GM19035 (cell line): ENCODE results near the gene PPP2R1B.
"Not testable (repeated sequence)": the region's sequence is repeated elsewhere in the genome, so short reads cannot be mapped to it uniquely, and the experiment has no call there.

Experiments used
- ATAC-seq: cut with Tn5 transposase; IDR thresholded peaks from one replicate; pipeline ENCODE4 v1.9.1; 2021; ENCODE audit not compliant: unreplicated experiment

Gene PPP2R1B

DNA sequence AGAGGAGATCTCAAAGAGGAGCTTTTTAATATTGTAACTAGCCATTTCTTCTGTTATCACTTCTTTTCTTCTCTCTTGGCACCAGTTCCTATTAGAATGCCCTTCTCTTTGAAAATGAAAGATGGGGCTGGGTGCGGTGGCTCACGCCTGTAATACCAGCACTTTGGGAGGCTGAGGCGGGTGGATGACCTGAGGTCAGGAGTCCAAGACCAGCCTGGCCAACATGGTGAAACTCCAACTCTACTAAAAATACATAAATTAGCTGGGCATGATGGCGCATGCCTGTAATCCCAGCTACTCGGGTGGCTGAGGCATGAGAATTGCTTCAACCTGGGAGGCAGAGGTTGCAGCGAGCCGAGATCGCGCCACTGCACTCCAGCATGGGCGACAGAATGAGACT, 18.1 kb upstream of the PPP2R1B start:
- ATAC-seq, result not testable (repeated sequence)

DNA sequence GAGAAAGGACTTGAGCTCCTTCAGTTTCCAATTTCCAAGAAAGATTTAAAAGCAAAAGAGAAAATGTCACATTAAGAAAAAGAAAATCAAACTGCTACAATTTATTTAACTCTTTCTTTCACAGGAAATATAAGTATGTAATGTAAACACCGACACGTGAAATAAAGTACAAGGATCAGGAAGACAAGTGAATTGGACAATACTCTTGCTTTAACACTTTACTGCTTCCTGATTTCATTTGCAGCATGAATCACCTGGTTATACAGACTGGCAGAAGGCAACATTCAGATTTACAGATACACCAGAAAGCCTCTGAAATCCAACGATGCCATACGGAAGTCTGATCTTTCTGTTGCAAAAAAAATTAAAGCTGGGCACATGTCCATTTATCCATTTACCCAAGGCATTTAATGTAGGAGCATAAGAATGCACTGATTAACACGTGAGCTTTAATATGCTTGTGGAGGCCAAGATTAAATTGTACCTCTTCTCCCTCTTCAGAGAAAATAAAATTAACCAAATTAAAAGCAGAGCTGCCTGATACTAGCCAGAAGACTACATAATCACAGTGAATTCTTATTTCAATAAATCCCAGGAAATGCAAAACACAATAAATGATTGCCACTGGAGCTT, 16.0 kb upstream of the PPP2R1B start:
- no peak for ATAC-seq

GRCh38 chr11:111779118-111779517, 12.9 kb upstream of the PPP2R1B start:
- no peak for ATAC-seq

GRCh38 chr11:111778047-111778558, 11.9 kb upstream of the PPP2R1B start:
- ATAC-seq, result no peak

DNA sequence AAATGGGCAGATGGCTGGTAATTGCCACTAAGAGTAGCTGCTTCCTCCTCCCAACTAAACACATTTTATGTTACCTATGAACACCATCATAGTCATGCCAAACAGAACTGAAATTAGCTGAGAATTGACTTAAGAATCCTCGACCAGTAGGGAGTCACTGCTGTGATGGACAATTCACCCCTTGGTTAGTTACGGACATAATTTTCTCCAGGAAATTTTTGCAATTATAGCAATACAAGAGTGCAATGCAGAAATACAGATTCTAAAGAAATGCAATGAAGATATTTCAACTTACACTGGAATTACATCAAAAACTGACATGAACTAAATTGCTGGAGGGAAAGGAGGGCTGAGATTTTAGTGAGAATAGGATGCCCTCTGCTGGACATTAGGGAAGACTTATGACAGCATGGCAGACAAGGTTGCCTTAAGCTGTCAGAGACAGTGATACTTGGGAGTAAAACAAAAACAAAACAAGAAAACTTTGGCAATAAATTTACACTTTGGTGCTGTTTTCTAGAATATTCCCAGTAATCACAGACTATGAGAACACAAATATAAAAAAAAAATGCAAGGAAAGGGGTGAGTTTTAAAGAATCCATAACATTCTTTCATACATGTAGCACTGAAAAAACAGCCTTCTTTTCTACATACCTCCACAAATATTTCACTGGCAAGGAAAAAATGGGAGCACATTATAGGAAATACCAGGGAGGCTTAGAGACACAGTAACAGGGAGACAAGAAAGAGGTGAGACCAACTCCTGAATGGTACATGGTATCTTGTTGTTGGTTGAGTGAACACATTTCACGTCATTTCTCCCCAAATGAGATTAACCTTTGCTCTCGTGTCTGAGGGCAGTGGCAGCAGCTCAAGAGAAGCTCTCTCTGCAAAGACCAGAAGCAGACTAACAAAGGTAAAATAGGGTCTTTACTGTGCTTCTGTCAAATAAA, 11.2 kb upstream of the PPP2R1B start:
- peak; percentile 59 for ATAC-seq

DNA sequence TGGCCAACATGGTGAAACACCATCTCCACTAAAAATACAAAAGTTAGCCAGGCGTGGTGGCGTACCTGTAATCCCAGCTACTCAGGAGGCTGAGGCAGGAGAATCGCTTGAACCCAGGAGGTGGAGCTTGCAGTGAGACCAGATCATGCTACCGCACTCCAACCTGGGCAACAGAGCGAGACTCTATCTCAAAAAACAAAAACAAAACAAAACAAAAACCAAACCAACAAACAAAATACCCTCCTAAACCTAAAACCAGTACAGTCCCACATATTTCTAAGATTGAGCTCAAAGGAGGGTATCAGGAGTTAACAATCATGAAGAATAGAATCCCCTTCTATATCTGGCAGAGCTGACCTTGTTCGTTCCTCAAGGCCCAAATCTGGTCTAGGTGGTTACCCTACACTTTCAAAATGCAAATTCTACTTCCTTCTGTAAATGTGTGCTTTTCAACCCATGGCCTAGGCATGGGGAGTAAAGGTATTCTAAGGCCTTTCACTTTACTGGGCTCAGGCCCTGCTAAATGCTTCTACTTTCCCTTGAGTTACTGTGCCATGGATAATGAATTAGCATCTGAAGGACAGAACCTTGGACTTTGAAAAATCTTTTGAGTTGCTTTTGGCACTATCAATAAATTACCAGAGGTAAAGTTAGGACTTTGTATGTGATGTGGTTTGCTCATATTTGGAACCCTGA, 10.4 kb upstream of the PPP2R1B start:
- ATAC-seq, result peak; percentile 97

DNA sequence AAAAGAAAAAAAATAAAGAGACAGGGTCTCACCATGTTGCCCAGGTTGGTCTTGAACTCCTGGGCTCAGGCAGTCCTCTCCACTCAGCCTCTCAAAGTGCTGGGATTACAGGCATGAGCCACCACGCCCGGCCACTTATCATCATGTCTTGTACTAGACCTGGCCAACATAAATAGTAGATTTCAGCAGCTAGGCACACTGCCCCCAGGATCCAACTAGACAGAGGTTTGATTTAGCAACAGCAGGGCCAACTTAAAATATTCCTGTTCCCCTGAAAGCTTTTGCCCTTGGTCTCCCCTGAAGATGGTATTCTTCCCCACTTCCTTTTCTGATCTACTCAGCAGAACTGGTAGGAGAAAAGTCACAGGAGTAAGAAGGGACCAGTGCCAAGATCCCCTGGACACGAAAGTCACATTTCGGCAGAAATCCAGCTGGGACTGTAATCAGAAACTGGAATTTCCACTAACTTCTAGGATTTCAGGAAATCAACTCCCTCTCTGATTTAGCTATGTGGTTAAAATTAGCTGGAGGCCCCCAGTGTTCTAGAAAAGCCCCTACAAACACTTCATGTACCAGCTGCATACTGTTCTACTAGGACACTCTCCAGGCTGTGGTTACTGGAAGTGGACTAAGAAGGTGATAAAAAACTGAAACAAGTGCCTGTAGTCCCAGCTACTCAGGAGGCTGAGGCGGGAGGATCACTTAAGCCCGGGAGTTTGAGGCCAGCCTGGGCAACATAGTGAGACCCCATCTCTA, 8.9 kb upstream of the PPP2R1B start:
- no peak for ATAC-seq

- no peak for ATAC-seq
Measured at GRCh38 chr11:111772535-111772934, 6.3 kb upstream of the PPP2R1B start.

DNA sequence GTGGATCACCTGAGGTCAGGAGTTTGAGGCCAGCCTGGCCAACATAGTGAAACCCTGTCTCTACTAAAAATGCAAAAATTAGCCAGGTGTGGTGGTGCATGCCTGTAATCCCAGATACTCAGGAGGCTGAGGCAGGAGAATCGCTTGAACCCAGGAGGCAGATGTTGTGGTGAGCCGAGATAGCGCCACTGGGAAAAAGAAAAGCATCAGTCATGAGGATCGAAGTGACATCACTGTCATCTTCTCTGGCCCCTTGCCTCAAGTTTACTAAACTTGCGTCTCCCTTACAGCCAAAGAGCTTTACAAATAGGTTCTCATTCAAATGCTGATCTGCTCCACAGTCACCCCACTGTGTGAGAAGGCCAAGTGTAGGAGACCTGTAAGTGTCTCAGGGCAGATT, 5.0 kb upstream of the PPP2R1B start:
- ATAC-seq, result not testable (repeated sequence)

DNA sequence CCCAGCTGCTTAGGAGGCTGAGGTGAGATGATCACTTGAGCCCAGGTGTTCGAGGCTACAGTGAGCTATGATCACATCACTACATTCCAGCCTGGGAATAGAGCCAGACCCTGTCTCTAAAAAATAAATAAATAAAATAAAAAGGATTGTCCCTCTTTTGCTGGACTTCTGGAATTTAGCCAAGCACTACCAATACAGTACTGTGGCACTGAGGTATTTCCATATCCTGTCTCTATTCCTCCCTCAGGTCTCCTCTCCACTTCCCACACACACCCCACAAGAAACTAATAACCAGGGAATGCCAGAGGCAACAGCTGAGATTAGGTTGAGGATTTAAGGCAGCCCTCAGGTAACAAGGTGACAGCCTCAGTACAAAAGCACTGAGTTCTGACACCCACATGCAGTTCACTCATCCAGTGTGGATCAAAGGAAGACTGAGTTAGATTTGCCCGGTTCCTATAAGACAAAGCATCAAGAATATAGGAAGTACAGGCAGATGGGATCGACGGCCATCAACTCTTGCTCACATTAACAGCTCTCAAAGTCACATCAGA, 4.5 kb upstream of the PPP2R1B start:
- no peak for ATAC-seq

DNA sequence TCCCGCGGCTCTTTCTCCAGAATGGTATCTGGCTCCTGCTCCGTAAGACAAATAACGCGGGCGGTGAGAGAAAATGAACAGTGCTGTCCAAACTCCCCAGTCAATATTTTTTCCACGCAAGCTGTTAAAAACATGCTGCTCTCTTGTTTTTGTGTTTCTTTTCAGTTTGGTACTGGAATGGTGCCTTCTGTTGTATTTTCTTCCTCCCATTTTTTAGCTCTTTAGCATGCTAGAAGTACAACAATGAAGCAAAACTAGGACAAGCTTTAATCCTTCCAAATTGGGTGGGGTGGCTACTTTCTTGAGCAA, 599 bp upstream of the PPP2R1B start:
- peak; percentile 14 for ATAC-seq

DNA sequence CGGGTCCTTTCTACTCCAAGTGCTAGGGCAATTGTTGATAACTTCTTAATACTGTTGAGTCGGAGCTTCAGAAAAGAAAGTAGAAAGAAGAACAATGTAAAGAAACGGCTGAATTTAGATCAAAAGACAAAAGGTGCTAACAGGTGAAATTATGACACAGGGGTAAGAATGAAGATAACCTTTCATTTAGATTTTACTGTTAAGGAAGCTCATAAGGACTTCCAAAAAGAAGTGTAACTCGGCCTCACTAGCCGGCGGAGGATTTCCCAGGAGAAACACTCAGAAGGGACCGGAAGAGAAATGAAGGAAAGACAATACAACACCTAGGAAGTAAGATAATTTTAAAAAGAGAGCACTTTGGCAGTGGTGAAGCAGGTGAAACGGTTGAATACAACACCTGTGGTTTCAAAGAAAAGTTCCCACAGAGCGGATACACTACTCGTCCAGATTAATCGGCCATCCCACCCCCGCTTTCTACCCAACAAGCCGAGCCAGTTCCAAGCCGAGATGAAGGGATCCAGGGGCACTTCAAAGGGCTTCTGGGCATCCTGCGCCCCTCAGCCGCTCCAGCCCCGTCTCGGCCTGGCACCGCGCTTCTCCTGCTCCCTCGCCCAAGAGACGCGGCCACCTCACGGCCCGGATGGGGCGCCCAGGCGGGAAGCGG, 737 bp downstream of the PPP2R1B start:
- peak; percentile 54 for ATAC-seq

GRCh38 chr11:111764621-111765020, 1.6 kb downstream of the PPP2R1B start:
- ATAC-seq, result no peak

GRCh38 chr11:111762981-111763643, 3.1 kb downstream of the PPP2R1B start:
- ATAC-seq, result no peak

DNA sequence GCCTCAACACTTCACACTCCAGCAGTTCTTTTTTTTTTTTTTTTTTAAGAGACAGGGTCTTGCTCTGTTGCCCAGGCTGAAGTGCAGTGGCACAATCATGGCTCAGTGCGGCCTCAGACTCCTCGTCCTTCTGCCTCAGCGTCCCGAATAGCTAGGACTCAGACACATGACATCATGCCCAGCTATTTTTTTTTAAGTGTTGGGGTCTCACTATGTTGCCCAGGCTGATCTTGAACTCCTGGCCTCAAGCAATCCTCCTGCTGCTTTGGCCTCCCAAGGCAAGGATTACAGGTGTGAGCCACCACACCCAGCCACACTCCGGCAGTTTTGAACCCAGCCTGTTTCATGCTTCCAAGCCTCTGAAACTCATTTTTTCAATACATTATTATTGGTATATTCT, 3.7 kb downstream of the PPP2R1B start:
- ATAC-seq, result no peak

DNA sequence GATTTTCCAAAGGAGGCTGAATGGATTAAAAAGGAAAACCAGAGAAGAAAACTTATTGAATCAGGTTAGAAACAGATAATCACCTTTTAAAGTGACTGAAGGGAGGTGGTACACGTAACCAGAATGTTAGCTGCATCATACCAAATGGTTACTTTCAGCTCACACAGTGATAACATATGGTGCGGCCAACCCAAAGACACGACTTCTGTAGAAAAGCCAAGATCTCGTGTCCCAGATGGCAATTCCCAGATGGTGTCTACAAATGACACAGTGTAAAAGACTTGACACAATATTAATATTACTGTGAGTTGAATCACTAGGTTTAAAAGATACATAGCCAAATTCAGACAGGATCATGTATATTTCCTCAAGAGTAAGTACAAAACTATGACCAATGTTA, 5.2 kb downstream of the PPP2R1B start:
- no peak for ATAC-seq

DNA sequence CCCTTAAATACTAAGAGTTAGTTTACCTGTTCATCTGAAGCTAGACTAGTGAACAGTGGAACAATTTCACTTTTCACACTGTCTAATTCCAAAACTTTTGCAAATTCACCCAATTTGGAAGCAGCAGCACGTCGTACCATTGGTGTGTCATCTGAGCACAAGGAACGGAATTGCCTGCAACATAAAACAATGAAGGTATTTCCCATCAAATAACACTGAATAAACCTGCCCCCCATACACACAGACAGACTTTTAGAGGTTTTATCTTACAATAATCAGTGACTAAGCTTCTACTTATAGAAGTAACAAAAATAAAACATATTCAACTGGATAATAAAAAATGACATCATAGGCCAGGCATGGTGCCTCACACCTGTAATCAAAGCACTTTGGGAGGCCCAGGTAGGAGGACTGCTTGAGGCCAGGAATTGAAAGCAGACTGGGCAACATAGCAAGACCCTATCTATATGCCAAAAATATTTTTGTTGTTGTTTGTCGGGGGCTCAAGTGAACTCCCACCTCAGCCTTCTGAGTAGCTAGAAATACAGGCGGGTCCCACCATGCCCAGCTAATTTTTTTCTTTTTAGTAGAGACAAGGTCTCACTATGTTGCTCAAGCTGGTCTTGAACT, 6.3 kb downstream of the PPP2R1B start:
- ATAC-seq, result no peak

DNA sequence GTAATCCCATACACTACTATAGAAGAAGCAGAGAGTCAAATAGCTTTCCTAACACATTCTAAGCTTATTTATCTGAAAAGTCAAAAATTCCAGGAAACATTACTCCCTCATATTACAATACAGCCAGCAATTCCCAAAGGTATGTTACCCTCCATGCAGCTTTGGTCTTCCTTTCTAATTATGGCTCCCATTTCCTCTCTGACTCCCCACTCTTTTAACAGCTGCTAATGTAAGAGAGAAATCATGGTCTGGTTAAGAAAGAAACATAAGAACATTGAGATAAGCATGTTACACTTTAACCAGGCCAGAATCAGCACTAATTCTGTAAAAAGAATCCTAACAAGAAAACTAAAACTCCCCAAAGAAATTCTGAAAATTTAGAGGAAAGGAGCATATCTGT, 6.8 kb downstream of the PPP2R1B start:
- ATAC-seq, result no peak

DNA sequence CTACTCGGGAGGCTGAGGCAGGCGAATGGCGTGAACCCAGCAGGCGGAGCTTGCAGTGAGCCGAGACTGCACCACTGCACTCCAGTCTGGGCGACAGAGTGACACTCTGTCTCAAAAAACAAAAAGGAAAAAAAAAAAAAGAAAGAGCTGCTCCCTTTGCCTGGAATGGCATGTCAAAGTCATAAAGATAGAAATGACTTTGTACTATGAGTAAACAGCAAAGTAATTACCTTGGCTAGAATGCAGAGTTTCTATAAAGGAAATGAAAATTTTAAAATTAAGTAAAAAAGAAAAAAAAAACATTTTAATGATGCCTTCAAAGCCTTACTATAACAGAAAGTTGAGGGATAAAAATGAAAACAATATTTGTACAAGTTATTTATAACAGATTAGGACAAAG, 10.1 kb downstream of the PPP2R1B start:
- no peak for ATAC-seq
